A673 (cell line): ENCODE measurements around the gene FEM1A.

Source experiments
- CTCF ChIP-seq: fragments of 300-800, 200-600 bp; sonication (generic); conservative IDR thresholded peaks from 2 replicates; pipeline ENCODE4 v1.5.1; 2017; ENCODE audit warnings: low read depth, mild to moderate bottlenecking, antibody characterized with exemption, low read length, moderate library complexity, mixed read lengths
- EZH2 ChIP-seq: fragments of 200-600 bp; sonication (generic); IDR thresholded peaks from 2 replicates; pipeline ENCODE4 v1.6.1; 2017; ENCODE audit warnings: borderline replicate concordance, low read depth, mild to moderate bottlenecking, mixed read lengths, antibody characterized with exemption, low read length; ENCODE audit not compliant: poor library complexity, severe bottlenecking

- TF ChIP-seq CTCF (no peak), EZH2 (no peak)
These were observed 48.5 kb upstream of the FEM1A start for GRCh38 chr19:4742723-4743646.
